Activated T-helper 2 cell treated with anti-CD3 and anti-CD28 coated beads, Interferon-gamma antibody, Interleukin-2, Interleukin-4, amounts not matched to agents 10 μg/mL and 5 μg/mL and 100 μg/mL, durations not matched to agents 14 hours and 24 hours and 36 hours (primary cell): ENCODE results near the gene POC1A. TPM values are rescaled to one million over a fixed set of nuclear protein-coding genes. Genes with fewer than 3 reads are reported as not detected.

Experiments
- DNase-seq: peaks from one replicate; pipeline ENCODE4 v3.0.0; 2021; ENCODE audit warnings: low spot score
- H3K27ac Mint-ChIP-seq: one replicate; pipeline ENCODE4 v1.8.0; 2021; ENCODE audit warnings: mixed read lengths
- H3K27me3 Mint-ChIP-seq: one replicate; pipeline ENCODE4 v1.8.0; 2021; ENCODE audit warnings: low read depth, mixed read lengths
- H3K36me3 Mint-ChIP-seq: one replicate; pipeline ENCODE4 v1.8.0; 2021; ENCODE audit warnings: low read depth, mixed read lengths
- H3K4me1 Mint-ChIP-seq: one replicate; pipeline ENCODE4 v1.8.0; 2021; ENCODE audit warnings: low read depth, mixed read lengths
- H3K4me3 Mint-ChIP-seq: one replicate; pipeline ENCODE4 v1.8.0; 2021; ENCODE audit warnings: low read depth, mild to moderate bottlenecking, moderate library complexity, mixed read lengths
- H3K9me3 Mint-ChIP-seq: one replicate; pipeline ENCODE4 v1.8.0; 2021; ENCODE audit warnings: mixed read lengths
- intact Hi-C: fragments of 100-400 bp; cut with micrococcal nuclease; formaldehyde crosslinking; loops from one replicate; pipeline ENCODE4 v1.15.1; 2023
- total RNA-seq: library from RNA; stranded (reverse); gene quantifications from 2 replicates; pipeline ENCODE4 v1.2.3, GENCODE V29; 2022

The POC1A gene
- total RNA-seq = 20.4 and 22.2 TPM in 2 replicates

GRCh38 chr3:52154135-52155094, at the start of gene POC1A:
Gene POC1A, minus strand, starts transcription at chr3:52154423. Its CDS starts 51 bp downstream, at chr3:52154372.
- H3K4me3 Mint-ChIP-seq = peak within 1 kb of the TSS; percentile 90
- no peaks in the 10 kb centered on the region for H3K9me3 Mint-ChIP-seq
- H3K36me3 Mint-ChIP-seq = peaks cover 4% of the 10 kb centered on the region
- DNase-seq = peak; percentile 88
- intact Hi-C loops = loop anchor here (1.0 to 5.0 kb wide), 3 partner anchors 44 to 212 kb away; partner anchors contain the start of genes ALAS1, PARP3 and RRP9
- H3K4me1 Mint-ChIP-seq = peaks cover 16% of the 10 kb centered on the region
- peaks cover under 1% of the 10 kb centered on the region for H3K27me3 Mint-ChIP-seq
- peak within 1 kb of the TSS; percentile 92 for H3K27ac Mint-ChIP-seq

GRCh38 chr3:52203701-52204100, 49.5 kb upstream of the POC1A start:
- intact Hi-C loops = loop anchor here (2.0 kb wide), 1 partner anchor 17 kb away; no protein-coding TSS in a partner anchor
- Mint-ChIP-seq H3K27ac (peak overlapping the region; percentile 33), H3K36me3 (peaks cover 94% of the 10 kb centered on the region), H3K4me3 (no peak overlapping the region), H3K27me3 (no peaks in the 10 kb centered on the region), H3K4me1 (peaks cover 46% of the 10 kb centered on the region), H3K9me3 (no peaks in the 10 kb centered on the region)
- DNase-seq = no peak

GRCh38 chr3:52202384-52203077, 48.3 kb upstream of the POC1A start:
- DNase-seq = no peak
- H3K27ac Mint-ChIP-seq = peak overlapping the region; percentile 53
- no peak overlapping the region for H3K4me3 Mint-ChIP-seq
- H3K9me3 Mint-ChIP-seq = no peaks in the 10 kb centered on the region
- intact Hi-C loops = loop anchor here (2.0 kb wide), 1 partner anchor 18 kb away; no protein-coding TSS in a partner anchor
- H3K4me1 Mint-ChIP-seq = peaks cover 50% of the 10 kb centered on the region
- H3K36me3 Mint-ChIP-seq = peaks cover 87% of the 10 kb centered on the region
- H3K27me3 Mint-ChIP-seq = no peaks in the 10 kb centered on the region

GRCh38 chr3:52200981-52201679, 46.9 kb upstream of the POC1A start:
- intact Hi-C loops = no loop called here
- Mint-ChIP-seq H3K4me1 (peaks cover 63% of the 10 kb centered on the region), H3K9me3 (no peaks in the 10 kb centered on the region), H3K27ac (peak overlapping the region; percentile 55), H3K27me3 (no peaks in the 10 kb centered on the region), H3K36me3 (peaks cover 74% of the 10 kb centered on the region), H3K4me3 (no peak overlapping the region)
- DNase-seq = no peak

GRCh38 chr3:52198643-52199608, 44.7 kb upstream of the POC1A start:
- no peak for DNase-seq
- H3K27ac Mint-ChIP-seq = peak overlapping the region; percentile 88
- intact Hi-C loops = loop anchor here (1.0 to 5.0 kb wide), 3 partner anchors 45 to 202 kb away; partner anchors contain the start of genes DUSP7, POC1A and RPL29
- H3K27me3 Mint-ChIP-seq = no peaks in the 10 kb centered on the region
- H3K4me3 Mint-ChIP-seq = peak overlapping the region; percentile 99
- no peaks in the 10 kb centered on the region for H3K9me3 Mint-ChIP-seq
- H3K4me1 Mint-ChIP-seq = peaks cover 54% of the 10 kb centered on the region
- peaks cover 52% of the 10 kb centered on the region for H3K36me3 Mint-ChIP-seq

GRCh38 chr3:52197842-52198625, 43.8 kb upstream of the POC1A start, which contains the start of gene ALAS1:
Gene ALAS1, plus strand, starts transcription at chr3:52198160. Its CDS starts 1,082 bp downstream, at chr3:52199242.
- H3K9me3 Mint-ChIP-seq = no peaks in the 10 kb centered on the region
- H3K4me1 Mint-ChIP-seq = peaks cover 48% of the 10 kb centered on the region
- peaks cover 44% of the 10 kb centered on the region for H3K36me3 Mint-ChIP-seq
- H3K27ac Mint-ChIP-seq = peak within 1 kb of the TSS; percentile 88
- peak; percentile 94 for DNase-seq
- no peaks in the 10 kb centered on the region for H3K27me3 Mint-ChIP-seq
- H3K4me3 Mint-ChIP-seq = peak within 1 kb of the TSS; percentile 99
- intact Hi-C loops = loop anchor here (1.0 to 5.0 kb wide), 3 partner anchors 44 to 201 kb away; partner anchors contain the start of genes DUSP7, POC1A and RPL29

- Mint-ChIP-seq H3K36me3 (peaks cover 39% of the 10 kb centered on the region), H3K27me3 (no peaks in the 10 kb centered on the region), H3K4me3 (peak overlapping the region; percentile 99), H3K9me3 (no peaks in the 10 kb centered on the region), H3K4me1 (peaks cover 46% of the 10 kb centered on the region), H3K27ac (peak overlapping the region; percentile 83)
- intact Hi-C loops = loop anchor here (5.0 kb wide), 1 partner anchor 200 kb away; the partner anchor contains the start of gene RPL29
- no peak for DNase-seq
Observed at GRCh38 chr3:52197499-52197841, 43.2 kb upstream of the POC1A start.

- Mint-ChIP-seq H3K4me3 (no peak overlapping the region), H3K27me3 (no peaks in the 10 kb centered on the region), H3K27ac (peak overlapping the region; percentile 24), H3K9me3 (no peaks in the 10 kb centered on the region), H3K4me1 (peaks cover 42% of the 10 kb centered on the region), H3K36me3 (peaks cover 34% of the 10 kb centered on the region)
- intact Hi-C loops = loop anchor here (5.0 kb wide), 1 partner anchor 200 kb away; the partner anchor contains the start of gene RPL29
- DNase-seq = no peak
Observed at GRCh38 chr3:52196977-52197376, 42.8 kb upstream of the POC1A start.

- intact Hi-C loops = loop anchor here (5.0 kb wide), 1 partner anchor 199 kb away; the partner anchor contains the start of gene RPL29
- Mint-ChIP-seq H3K4me3 (no peak overlapping the region), H3K36me3 (peaks cover 23% of the 10 kb centered on the region), H3K27me3 (no peaks in the 10 kb centered on the region), H3K27ac (no peak overlapping the region), H3K9me3 (no peaks in the 10 kb centered on the region), H3K4me1 (peaks cover 33% of the 10 kb centered on the region)
- DNase-seq = no peak
Observed at GRCh38 chr3:52195823-52196331, 41.7 kb upstream of the POC1A start.

- Mint-ChIP-seq H3K27me3 (no peaks in the 10 kb centered on the region), H3K36me3 (peaks cover 19% of the 10 kb centered on the region), H3K9me3 (no peaks in the 10 kb centered on the region), H3K4me3 (no peak overlapping the region), H3K27ac (no peak overlapping the region), H3K4me1 (peaks cover 31% of the 10 kb centered on the region)
- intact Hi-C loops = loop anchor here (5.0 kb wide), 1 partner anchor 198 kb away; the partner anchor contains the start of gene RPL29
- no peak for DNase-seq
Observed at GRCh38 chr3:52195291-52195597, 41.0 kb upstream of the POC1A start.
